Measurements from ENCODE around the gene SLC43A2.

DNA sequence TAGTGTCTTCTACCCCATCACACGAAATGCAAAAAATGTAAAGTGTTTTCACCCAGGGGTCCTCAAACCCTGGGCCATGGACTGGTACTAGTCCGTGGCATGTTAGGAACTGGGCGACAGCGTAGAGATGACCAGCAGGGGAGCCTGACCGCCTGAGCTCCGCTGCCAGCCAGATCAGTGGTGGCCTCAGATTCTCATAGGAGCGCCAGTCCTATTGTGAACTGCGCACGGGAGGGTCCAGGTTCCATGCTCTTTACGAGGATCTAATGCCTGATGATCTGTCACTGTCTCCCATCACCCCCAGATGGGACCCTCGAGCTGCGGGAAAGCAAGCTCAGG is 12.4 kb upstream of the SLC43A2 start:
- TF ChIP-seq CTCF (IDR thresholded peaks at IDR 0.05; ENCODE audit: low read depth, low read length, missing input control) = no peak
- TF ChIP-seq YY1 (IDR thresholded peaks at IDR 0.05) = no peak
- TF ChIP-seq RAD21 (IDR thresholded peaks at IDR 0.05) = no peak
- TF ChIP-seq FOXA1 (IDR thresholded peaks at IDR 0.05) = no peak
- no peak for TF ChIP-seq NR2F2 (IDR thresholded peaks at IDR 0.05)
- TF ChIP-seq TAF1 (conservative IDR thresholded peaks at IDR 0.05) = no peak
- TF ChIP-seq, protein P1, sequence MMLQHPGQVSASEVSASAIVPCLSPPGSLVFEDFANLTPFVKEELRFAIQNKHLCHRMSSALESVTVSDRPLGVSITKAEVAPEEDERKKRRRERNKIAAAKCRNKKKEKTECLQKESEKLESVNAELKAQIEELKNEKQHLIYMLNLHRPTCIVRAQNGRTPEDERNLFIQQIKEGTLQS (IDR thresholded peaks at IDR 0.05) = no peak
- no peak for TF ChIP-seq JUND (IDR thresholded peaks at IDR 0.05)
- TF ChIP-seq, protein P2, sequence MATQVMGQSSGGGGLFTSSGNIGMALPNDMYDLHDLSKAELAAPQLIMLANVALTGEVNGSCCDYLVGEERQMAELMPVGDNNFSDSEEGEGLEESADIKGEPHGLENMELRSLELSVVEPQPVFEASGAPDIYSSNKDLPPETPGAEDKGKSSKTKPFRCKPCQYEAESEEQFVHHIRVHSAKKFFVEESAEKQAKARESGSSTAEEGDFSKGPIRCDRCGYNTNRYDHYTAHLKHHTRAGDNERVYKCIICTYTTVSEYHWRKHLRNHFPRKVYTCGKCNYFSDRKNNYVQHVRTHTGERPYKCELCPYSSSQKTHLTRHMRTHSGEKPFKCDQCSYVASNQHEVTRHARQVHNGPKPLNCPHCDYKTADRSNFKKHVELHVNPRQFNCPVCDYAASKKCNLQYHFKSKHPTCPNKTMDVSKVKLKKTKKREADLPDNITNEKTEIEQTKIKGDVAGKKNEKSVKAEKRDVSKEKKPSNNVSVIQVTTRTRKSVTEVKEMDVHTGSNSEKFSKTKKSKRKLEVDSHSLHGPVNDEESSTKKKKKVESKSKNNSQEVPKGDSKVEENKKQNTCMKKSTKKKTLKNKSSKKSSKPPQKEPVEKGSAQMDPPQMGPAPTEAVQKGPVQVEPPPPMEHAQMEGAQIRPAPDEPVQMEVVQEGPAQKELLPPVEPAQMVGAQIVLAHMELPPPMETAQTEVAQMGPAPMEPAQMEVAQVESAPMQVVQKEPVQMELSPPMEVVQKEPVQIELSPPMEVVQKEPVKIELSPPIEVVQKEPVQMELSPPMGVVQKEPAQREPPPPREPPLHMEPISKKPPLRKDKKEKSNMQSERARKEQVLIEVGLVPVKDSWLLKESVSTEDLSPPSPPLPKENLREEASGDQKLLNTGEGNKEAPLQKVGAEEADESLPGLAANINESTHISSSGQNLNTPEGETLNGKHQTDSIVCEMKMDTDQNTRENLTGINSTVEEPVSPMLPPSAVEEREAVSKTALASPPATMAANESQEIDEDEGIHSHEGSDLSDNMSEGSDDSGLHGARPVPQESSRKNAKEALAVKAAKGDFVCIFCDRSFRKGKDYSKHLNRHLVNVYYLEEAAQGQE (IDR thresholded peaks at IDR 0.05) = no peak
- TF ChIP-seq SP1 (IDR thresholded peaks at IDR 0.05) = no peak
- TF ChIP-seq EGR1 (IDR thresholded peaks at IDR 0.05; ENCODE audit: low read depth in 2 of 2) = no peak
- TF ChIP-seq RXRA (IDR thresholded peaks at IDR 0.05) = no peak
- TF ChIP-seq MAX (IDR thresholded peaks at IDR 0.05) = no peak

Data from liver (tissue), 3 donors.